ENCODE results near the gene TXNRD2.

DNA sequence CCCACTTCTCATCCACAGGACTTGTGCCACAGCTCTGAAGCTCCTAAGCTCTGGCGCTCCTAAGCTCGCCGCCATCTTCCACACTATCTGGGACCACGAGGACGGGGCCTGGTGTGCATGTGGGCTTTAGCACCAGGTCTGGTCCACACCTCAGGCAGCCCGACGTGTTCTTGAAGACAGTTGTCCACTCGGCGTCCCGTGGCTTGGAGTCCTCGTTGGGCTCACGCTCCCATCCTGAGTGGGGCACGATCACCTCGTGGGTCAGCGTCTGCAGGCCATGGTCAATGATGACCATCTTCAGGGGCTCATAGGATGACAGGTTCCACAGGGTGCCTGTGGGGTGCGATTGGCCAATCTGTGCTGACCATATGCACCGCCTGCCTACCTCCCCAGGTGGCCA lies 37.1 kb upstream of the TXNRD2 start:
- TF ChIP-seq POLR2AphosphoS5 (IDR thresholded peaks at IDR 0.05; ENCODE audit: low read depth) (no peak), JUNB (IDR thresholded peaks at IDR 0.05; ENCODE audit: unreplicated experiment) (no peak), EZH2 (IDR thresholded peaks at IDR 0.05; ENCODE audit: low read depth, unreplicated experiment) (no peak), EZH2phosphoT487 (IDR thresholded peaks at IDR 0.05; ENCODE audit: unreplicated experiment) (no peak), CREB1 (CRISPR knock-in tag; IDR thresholded peaks at IDR 0.05; ENCODE audit: low read depth) (no peak), STAT1 (IDR thresholded peaks at IDR 0.05; ENCODE audit: unreplicated experiment) (no peak), ZNF331 (CRISPR knock-in tag; IDR thresholded peaks at IDR 0.05; ENCODE audit: low read depth) (no peak), ZNF114 (CRISPR knock-in tag; IDR thresholded peaks at IDR 0.05) (no peak)
- TF ChIP-seq, protein P1, sequence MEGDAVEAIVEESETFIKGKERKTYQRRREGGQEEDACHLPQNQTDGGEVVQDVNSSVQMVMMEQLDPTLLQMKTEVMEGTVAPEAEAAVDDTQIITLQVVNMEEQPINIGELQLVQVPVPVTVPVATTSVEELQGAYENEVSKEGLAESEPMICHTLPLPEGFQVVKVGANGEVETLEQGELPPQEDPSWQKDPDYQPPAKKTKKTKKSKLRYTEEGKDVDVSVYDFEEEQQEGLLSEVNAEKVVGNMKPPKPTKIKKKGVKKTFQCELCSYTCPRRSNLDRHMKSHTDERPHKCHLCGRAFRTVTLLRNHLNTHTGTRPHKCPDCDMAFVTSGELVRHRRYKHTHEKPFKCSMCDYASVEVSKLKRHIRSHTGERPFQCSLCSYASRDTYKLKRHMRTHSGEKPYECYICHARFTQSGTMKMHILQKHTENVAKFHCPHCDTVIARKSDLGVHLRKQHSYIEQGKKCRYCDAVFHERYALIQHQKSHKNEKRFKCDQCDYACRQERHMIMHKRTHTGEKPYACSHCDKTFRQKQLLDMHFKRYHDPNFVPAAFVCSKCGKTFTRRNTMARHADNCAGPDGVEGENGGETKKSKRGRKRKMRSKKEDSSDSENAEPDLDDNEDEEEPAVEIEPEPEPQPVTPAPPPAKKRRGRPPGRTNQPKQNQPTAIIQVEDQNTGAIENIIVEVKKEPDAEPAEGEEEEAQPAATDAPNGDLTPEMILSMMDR (conservative IDR thresholded peaks at IDR 0.05; ENCODE audit: low read depth in 2 of 2), result no peak
- TF ChIP-seq, protein P2, sequence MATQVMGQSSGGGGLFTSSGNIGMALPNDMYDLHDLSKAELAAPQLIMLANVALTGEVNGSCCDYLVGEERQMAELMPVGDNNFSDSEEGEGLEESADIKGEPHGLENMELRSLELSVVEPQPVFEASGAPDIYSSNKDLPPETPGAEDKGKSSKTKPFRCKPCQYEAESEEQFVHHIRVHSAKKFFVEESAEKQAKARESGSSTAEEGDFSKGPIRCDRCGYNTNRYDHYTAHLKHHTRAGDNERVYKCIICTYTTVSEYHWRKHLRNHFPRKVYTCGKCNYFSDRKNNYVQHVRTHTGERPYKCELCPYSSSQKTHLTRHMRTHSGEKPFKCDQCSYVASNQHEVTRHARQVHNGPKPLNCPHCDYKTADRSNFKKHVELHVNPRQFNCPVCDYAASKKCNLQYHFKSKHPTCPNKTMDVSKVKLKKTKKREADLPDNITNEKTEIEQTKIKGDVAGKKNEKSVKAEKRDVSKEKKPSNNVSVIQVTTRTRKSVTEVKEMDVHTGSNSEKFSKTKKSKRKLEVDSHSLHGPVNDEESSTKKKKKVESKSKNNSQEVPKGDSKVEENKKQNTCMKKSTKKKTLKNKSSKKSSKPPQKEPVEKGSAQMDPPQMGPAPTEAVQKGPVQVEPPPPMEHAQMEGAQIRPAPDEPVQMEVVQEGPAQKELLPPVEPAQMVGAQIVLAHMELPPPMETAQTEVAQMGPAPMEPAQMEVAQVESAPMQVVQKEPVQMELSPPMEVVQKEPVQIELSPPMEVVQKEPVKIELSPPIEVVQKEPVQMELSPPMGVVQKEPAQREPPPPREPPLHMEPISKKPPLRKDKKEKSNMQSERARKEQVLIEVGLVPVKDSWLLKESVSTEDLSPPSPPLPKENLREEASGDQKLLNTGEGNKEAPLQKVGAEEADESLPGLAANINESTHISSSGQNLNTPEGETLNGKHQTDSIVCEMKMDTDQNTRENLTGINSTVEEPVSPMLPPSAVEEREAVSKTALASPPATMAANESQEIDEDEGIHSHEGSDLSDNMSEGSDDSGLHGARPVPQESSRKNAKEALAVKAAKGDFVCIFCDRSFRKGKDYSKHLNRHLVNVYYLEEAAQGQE (IDR thresholded peaks at IDR 0.05; ENCODE audit: unreplicated experiment), result no peak
- TF ChIP-seq, protein P3, sequence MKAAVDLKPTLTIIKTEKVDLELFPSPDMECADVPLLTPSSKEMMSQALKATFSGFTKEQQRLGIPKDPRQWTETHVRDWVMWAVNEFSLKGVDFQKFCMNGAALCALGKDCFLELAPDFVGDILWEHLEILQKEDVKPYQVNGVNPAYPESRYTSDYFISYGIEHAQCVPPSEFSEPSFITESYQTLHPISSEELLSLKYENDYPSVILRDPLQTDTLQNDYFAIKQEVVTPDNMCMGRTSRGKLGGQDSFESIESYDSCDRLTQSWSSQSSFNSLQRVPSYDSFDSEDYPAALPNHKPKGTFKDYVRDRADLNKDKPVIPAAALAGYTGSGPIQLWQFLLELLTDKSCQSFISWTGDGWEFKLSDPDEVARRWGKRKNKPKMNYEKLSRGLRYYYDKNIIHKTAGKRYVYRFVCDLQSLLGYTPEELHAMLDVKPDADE (IDR thresholded peaks at IDR 0.05), result no peak
